ENCODE data around the gene SFXN5.

SFXN5 gene

DNA sequence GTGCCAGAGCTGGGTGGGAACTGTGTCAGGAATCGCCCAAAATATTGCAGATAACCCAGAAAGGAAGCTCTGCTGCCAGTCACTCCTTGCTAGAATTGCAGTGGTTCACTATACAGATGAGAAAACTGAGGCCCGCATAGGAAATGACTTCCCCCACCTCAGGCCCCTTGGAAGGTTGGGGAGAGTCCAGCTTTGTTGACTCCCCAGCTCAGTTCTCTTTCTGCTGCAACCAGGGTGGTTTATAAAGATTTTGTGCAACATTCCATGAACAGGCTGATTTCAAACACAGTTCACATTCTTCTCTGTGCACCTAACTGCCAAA, 173.0 kb downstream of the SFXN5 start:
- ChIA-PET POLR2A (no interaction called here), CTCF (interaction anchor here (0.7 to 11.9 kb wide), 7 partner anchors 9 to 278 kb away, joined by 3 to 502 read pairs (median 11); partner anchors contain the start of gene SPR)
- DNase-seq (ENCODE audit: low read depth, low spot score), result no peak
- no peak overlapping the region for H3K4me3 ChIP-seq (ENCODE audit: low read depth, low read length)
- TF ChIP-seq, protein P1, sequence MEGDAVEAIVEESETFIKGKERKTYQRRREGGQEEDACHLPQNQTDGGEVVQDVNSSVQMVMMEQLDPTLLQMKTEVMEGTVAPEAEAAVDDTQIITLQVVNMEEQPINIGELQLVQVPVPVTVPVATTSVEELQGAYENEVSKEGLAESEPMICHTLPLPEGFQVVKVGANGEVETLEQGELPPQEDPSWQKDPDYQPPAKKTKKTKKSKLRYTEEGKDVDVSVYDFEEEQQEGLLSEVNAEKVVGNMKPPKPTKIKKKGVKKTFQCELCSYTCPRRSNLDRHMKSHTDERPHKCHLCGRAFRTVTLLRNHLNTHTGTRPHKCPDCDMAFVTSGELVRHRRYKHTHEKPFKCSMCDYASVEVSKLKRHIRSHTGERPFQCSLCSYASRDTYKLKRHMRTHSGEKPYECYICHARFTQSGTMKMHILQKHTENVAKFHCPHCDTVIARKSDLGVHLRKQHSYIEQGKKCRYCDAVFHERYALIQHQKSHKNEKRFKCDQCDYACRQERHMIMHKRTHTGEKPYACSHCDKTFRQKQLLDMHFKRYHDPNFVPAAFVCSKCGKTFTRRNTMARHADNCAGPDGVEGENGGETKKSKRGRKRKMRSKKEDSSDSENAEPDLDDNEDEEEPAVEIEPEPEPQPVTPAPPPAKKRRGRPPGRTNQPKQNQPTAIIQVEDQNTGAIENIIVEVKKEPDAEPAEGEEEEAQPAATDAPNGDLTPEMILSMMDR (IDR thresholded peaks at IDR 0.05; ENCODE audit: insufficient read depth, low read length, missing control alignments), result no peak

DNA sequence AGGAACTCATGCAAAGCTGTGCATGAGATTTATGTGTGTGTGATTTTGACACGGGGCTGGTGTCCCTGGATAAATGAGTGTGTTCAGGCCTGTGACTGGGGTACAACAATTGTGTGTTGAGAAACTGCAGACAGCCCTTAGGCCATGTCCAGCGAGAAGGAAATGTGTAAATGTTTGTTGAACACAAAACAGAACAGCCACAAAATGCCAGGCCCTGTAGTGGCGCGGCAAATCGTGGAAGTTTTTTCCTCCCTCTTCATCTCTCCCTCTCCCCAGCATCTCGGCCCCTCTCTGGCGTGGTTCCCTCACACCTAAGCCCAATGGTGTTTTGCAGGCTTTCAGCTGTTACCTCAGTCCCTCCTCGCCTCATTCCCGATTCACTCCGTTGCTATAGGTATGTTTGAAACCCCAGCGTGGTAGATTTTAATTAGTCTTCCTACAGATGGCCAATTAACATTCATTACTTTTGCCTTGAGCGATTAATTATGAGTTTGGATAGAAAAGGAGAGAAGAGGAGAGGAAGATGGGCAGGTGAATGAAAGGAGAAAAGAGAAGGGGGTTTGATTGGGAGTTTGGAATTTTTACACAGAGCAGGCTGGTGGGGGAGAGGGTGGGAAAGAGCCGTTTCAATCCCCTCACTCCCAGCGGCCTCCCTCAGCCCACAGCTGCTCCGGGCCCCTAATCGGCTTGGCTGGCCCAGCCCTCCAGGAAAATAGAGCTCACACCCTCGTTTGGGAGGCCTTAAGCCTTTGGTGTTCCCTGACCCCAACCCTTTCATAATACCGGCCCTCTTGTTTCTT, 173.5 kb downstream of the SFXN5 start:
- ChIA-PET POLR2A (no interaction called here), CTCF (interaction anchor here (0.7 to 11.9 kb wide), 8 partner anchors 8 to 279 kb away, joined by 3 to 502 read pairs (median 7); partner anchors contain the start of gene SPR)
- no peak overlapping the region for H3K4me3 ChIP-seq (ENCODE audit: low read depth, low read length)
- TF ChIP-seq, protein P1 (IDR thresholded peaks at IDR 0.05; ENCODE audit: insufficient read depth, low read length, missing control alignments), result no peak
- DNase-seq (ENCODE audit: low read depth, low spot score), result no peak

DNA sequence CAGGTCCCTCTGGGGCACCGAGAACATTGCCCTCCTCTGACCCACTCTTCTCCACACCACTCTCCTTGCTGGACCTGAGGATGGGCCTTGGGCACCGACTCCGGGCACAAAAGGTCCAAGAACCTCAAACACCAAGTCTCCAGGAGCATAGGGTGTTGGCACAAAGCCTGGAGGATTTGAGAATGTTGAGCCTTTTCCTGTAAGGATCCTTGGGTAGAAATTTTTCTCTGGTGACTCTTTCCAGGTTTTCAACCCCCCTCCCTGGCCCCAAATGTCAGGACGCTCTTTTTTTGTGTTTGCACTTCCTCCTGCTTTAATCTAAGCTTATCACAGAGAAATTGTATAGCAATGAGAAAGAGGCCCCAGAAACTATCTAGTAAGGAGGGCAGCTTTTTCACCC, 175.1 kb downstream of the SFXN5 start:
- CTCF ChIA-PET, result interaction anchor here (0.8 to 11.9 kb wide), 10 partner anchors 9 to 280 kb away, joined by 4 to 502 read pairs (median 43); partner anchors contain the start of genes EMX1 and SPR
- POLR2A ChIA-PET, result no interaction called here
- no peak for DNase-seq (ENCODE audit: low read depth, low spot score)
- H3K4me3 ChIP-seq (ENCODE audit: low read depth, low read length), result no peak overlapping the region
- TF ChIP-seq, protein P1 (IDR thresholded peaks at IDR 0.05; ENCODE audit: insufficient read depth, low read length, missing control alignments), result no peak

DNA sequence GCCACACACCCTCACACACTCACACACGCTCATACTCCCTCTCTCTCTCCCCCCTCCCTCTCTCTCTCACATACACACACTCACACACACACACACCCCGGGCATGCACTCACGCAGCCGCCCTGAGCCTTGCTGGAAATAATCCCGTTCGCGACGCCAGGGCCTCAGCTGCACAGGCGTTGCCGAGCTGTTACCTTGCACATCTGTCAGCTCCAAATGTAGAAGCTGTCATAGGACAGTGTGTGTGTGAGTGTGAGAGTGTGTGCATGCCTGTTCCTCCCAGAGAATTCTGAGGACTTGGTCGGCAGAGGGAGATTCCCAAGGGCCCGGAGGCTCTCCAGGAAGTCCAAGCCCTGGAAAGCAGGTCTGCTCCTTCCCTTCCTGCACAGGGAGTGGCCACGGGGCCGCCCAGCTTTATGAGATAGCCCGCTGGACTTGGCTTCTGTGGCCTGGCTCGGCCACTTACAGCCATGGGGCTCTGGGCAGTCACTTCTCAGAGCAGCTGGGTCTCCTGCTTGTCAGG, 175.7 kb downstream of the SFXN5 start:
- DNase-seq (ENCODE audit: low read depth, low spot score), result no peak
- ChIA-PET CTCF (interaction anchor here (0.8 to 11.9 kb wide), 15 partner anchors 6 to 316 kb away, joined by 3 to 502 read pairs (median 38); partner anchors contain the start of genes EMX1 and SPR), POLR2A (no interaction called here)
- H3K4me3 ChIP-seq (ENCODE audit: low read depth, low read length), result no peak overlapping the region; the same call in 1 of the 2 replicates
- TF ChIP-seq, protein P1 (IDR thresholded peaks at IDR 0.05; ENCODE audit: insufficient read depth, low read length, missing control alignments), result no peak

DNA sequence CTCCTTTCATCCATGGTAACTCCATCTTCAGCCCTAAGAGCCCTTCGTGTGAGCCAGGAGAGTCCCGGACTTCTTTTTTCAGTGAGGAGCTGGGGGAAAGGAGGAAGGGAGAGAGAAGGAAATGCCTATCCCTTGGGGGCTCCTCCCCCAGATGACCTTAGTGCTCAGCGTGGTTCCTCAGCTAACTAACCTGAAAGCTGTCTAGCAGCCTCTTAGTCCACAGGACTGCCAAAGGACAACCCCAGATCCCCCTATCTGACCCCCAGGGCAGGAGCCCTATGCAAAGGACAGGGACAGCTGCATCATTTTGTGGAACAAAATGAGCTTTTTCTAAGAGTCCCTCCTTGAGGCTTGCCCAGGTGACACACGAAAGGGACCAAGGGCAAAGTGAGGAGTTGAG, 176.4 kb downstream of the SFXN5 start:
- ChIA-PET CTCF (interaction anchor here (0.6 to 11.9 kb wide), 19 partner anchors 7 to 317 kb away, joined by 3 to 502 read pairs (median 12); partner anchors contain the start of genes EMX1 and SPR), POLR2A (no interaction called here)
- TF ChIP-seq, protein P1 (IDR thresholded peaks at IDR 0.05; ENCODE audit: insufficient read depth, low read length, missing control alignments), result no peak
- no peak for DNase-seq (ENCODE audit: low read depth, low spot score)
- no peak overlapping the region for H3K4me3 ChIP-seq (ENCODE audit: low read depth, low read length)

DNA sequence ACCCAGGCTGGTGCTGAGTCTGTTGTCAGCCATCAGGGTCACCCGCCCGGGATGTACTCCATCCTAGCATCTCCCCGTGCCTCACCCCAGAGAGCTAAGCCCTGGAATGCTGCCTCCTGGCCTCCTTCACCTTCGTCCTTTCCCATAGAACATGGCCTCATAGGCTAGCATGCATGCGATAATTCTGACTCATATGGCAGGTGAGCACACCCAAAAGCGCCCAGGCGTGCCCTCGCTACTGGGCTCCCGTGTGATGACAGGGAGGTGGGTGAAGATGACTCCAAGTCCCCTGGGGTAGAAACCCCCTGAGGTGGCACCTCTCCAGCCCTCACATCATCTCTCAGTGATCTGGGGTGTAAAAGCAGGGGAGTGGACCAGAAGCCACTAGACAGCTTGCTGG, 177.0 kb downstream of the SFXN5 start:
- CTCF ChIA-PET, result interaction anchor here (0.8 to 11.9 kb wide), 34 partner anchors 8 to 318 kb away, joined by 3 to 502 read pairs (median 10); partner anchors contain the start of genes EMX1, NOTO and SFXN5
- TF ChIP-seq, protein P1 (IDR thresholded peaks at IDR 0.05; ENCODE audit: insufficient read depth, low read length, missing control alignments), result no peak
- no peak for DNase-seq (ENCODE audit: low read depth, low spot score)
- POLR2A ChIA-PET, result no interaction called here
- no peak overlapping the region for H3K4me3 ChIP-seq (ENCODE audit: low read depth, low read length)

Data from AG04449 (cell line).